ENCODE measurements around the gene OR51M1.

- no peak for TF ChIP-seq CTCF (IDR thresholded peaks at IDR 0.05)
- TF ChIP-seq POLR2A (IDR thresholded peaks at IDR 0.05): no peak
Measured at GRCh38 chr11:5420993-5421392, 37.4 kb downstream of the OR51M1 start.
